ENCODE data around the gene RHBDF1.

- TF ChIP-seq, protein P1, sequence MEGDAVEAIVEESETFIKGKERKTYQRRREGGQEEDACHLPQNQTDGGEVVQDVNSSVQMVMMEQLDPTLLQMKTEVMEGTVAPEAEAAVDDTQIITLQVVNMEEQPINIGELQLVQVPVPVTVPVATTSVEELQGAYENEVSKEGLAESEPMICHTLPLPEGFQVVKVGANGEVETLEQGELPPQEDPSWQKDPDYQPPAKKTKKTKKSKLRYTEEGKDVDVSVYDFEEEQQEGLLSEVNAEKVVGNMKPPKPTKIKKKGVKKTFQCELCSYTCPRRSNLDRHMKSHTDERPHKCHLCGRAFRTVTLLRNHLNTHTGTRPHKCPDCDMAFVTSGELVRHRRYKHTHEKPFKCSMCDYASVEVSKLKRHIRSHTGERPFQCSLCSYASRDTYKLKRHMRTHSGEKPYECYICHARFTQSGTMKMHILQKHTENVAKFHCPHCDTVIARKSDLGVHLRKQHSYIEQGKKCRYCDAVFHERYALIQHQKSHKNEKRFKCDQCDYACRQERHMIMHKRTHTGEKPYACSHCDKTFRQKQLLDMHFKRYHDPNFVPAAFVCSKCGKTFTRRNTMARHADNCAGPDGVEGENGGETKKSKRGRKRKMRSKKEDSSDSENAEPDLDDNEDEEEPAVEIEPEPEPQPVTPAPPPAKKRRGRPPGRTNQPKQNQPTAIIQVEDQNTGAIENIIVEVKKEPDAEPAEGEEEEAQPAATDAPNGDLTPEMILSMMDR (conservative IDR thresholded peaks at IDR 0.05; ENCODE audit: low read depth, low read length), result no peak
- no peak for TF ChIP-seq EZH2phosphoT487 (IDR thresholded peaks at IDR 0.05; ENCODE audit: borderline replicate concordance, low read length)
Observed at GRCh38 chr16:50769-51591, 21.5 kb downstream of the RHBDF1 start.
